ENCODE measurements around the gene KAZN. TPM values are rescaled to one million over a fixed set of nuclear protein-coding genes. Genes with fewer than 3 reads are reported as not detected.

KAZN gene
- total RNA-seq, 1 donor from 2014 or later, result 9.4 TPM

GRCh38 chr1:15046487-15047165 lies 448.1 kb downstream of the KAZN start:
- no peaks in the 10 kb centered on the region for H3K4me1 ChIP-seq (ENCODE audit: insufficient read depth, low read length)
- TF ChIP-seq CTCF (IDR thresholded peaks at IDR 0.05; ENCODE audit: insufficient read depth, low read depth, low read length) (peak; percentile 93), EZH2 (IDR thresholded peaks at IDR 0.05; ENCODE audit: insufficient read depth, low read length) (no peak)
- no peaks in the 10 kb centered on the region for H3K9me3 ChIP-seq (ENCODE audit: insufficient read depth, low read depth, low read length)
- no peaks in the 10 kb centered on the region for H3K79me2 ChIP-seq (ENCODE audit: insufficient read depth, low read length)
- Mint-ChIP-seq H3K4me3 (ENCODE audit: unreplicated experiment) (no peak overlapping the region), H3K9me3 (ENCODE audit: unreplicated experiment) (no peaks in the 10 kb centered on the region), H3K27me3 (ENCODE audit: low read depth, unreplicated experiment) (peaks cover 3% of the 10 kb centered on the region), H3K27ac (ENCODE audit: unreplicated experiment) (peak overlapping the region; percentile 34), H3K36me3 (ENCODE audit: low read depth, unreplicated experiment) (peaks cover 5% of the 10 kb centered on the region), H3K4me1 (ENCODE audit: low read depth, unreplicated experiment) (peaks cover 3% of the 10 kb centered on the region)
- H3K4me2 ChIP-seq (ENCODE audit: low read length), result no peak overlapping the region
- no peaks in the 10 kb centered on the region for H3K27me3 ChIP-seq (ENCODE audit: insufficient read depth, low read length)
- no peak overlapping the region for H3K9ac ChIP-seq (ENCODE audit: low read length)
- no peaks in the 10 kb centered on the region for H3K36me3 ChIP-seq (ENCODE audit: insufficient read depth, low read length)
- peak; percentile 69 for DNase-seq (ENCODE audit: low read depth)
- no peaks in the 10 kb centered on the region for H4K20me1 ChIP-seq (ENCODE audit: insufficient read depth, low read length)
- FAIRE-seq, result no peak
- no peak overlapping the region for H3K4me3 ChIP-seq (ENCODE audit: insufficient read depth, low read depth, low read length)
- no peak overlapping the region for H2AFZ ChIP-seq (ENCODE audit: low read depth, low read length)
- H3K27ac ChIP-seq (ENCODE audit: low read depth, low read length), result no peak overlapping the region

- H4K20me1 ChIP-seq (ENCODE audit: insufficient read depth, low read length), result no peaks in the 10 kb centered on the region
- Mint-ChIP-seq H3K4me1 (ENCODE audit: low read depth, unreplicated experiment) (peaks cover 3% of the 10 kb centered on the region), H3K36me3 (ENCODE audit: low read depth, unreplicated experiment) (peaks cover 5% of the 10 kb centered on the region), H3K9me3 (ENCODE audit: unreplicated experiment) (no peaks in the 10 kb centered on the region), H3K4me3 (ENCODE audit: unreplicated experiment) (no peak overlapping the region), H3K27me3 (ENCODE audit: low read depth, unreplicated experiment) (peaks cover 1% of the 10 kb centered on the region), H3K27ac (ENCODE audit: unreplicated experiment) (no peak overlapping the region)
- H3K9ac ChIP-seq (ENCODE audit: low read length), result no peak overlapping the region
- H3K4me3 ChIP-seq (ENCODE audit: insufficient read depth, low read depth, low read length), result no peak overlapping the region
- H2AFZ ChIP-seq (ENCODE audit: low read depth, low read length), result no peak overlapping the region
- H3K4me2 ChIP-seq (ENCODE audit: low read length), result no peak overlapping the region
- H3K4me1 ChIP-seq (ENCODE audit: insufficient read depth, low read length), result no peaks in the 10 kb centered on the region
- no peak overlapping the region for H3K27ac ChIP-seq (ENCODE audit: low read depth, low read length)
- no peaks in the 10 kb centered on the region for H3K79me2 ChIP-seq (ENCODE audit: insufficient read depth, low read length)
- H3K27me3 ChIP-seq (ENCODE audit: insufficient read depth, low read length), result no peaks in the 10 kb centered on the region
- no peaks in the 10 kb centered on the region for H3K36me3 ChIP-seq (ENCODE audit: insufficient read depth, low read length)
- DNase-seq (ENCODE audit: low read depth) (no peak), FAIRE-seq (no peak)
- no peak for TF ChIP-seq CTCF (IDR thresholded peaks at IDR 0.05; ENCODE audit: insufficient read depth, low read depth, low read length)
- no peak for TF ChIP-seq EZH2 (IDR thresholded peaks at IDR 0.05; ENCODE audit: insufficient read depth, low read length)
- H3K9me3 ChIP-seq (ENCODE audit: insufficient read depth, low read depth, low read length), result no peaks in the 10 kb centered on the region
Observed at GRCh38 chr1:15047237-15047636, 448.8 kb downstream of the KAZN start.

- no peaks in the 10 kb centered on the region for H3K79me2 ChIP-seq (ENCODE audit: insufficient read depth, low read length)
- peaks cover 2% of the 10 kb centered on the region for H3K27me3 Mint-ChIP-seq (ENCODE audit: low read depth, unreplicated experiment)
- H3K4me2 ChIP-seq (ENCODE audit: low read length), result no peak overlapping the region
- DNase-seq (ENCODE audit: low read depth) (no peak), FAIRE-seq (no peak)
- no peaks in the 10 kb centered on the region for H3K27me3 ChIP-seq (ENCODE audit: insufficient read depth, low read length)
- H3K4me1 Mint-ChIP-seq (ENCODE audit: low read depth, unreplicated experiment), result peaks cover 3% of the 10 kb centered on the region
- no peak overlapping the region for H3K4me3 ChIP-seq (ENCODE audit: insufficient read depth, low read depth, low read length)
- peaks cover 3% of the 10 kb centered on the region for H4K20me1 ChIP-seq (ENCODE audit: insufficient read depth, low read length)
- no peak overlapping the region for H3K9ac ChIP-seq (ENCODE audit: low read length)
- no peak overlapping the region for H3K4me3 Mint-ChIP-seq (ENCODE audit: unreplicated experiment)
- H3K36me3 ChIP-seq (ENCODE audit: insufficient read depth, low read length), result no peaks in the 10 kb centered on the region
- H3K36me3 Mint-ChIP-seq (ENCODE audit: low read depth, unreplicated experiment), result peaks cover 5% of the 10 kb centered on the region
- no peak overlapping the region for H2AFZ ChIP-seq (ENCODE audit: low read depth, low read length)
- H3K9me3 ChIP-seq (ENCODE audit: insufficient read depth, low read depth, low read length), result no peaks in the 10 kb centered on the region
- no peak overlapping the region for H3K27ac Mint-ChIP-seq (ENCODE audit: unreplicated experiment)
- no peaks in the 10 kb centered on the region for H3K9me3 Mint-ChIP-seq (ENCODE audit: unreplicated experiment)
- no peak overlapping the region for H3K27ac ChIP-seq (ENCODE audit: low read depth, low read length)
- H3K4me1 ChIP-seq (ENCODE audit: insufficient read depth, low read length), result no peaks in the 10 kb centered on the region
- no peak for TF ChIP-seq CTCF (IDR thresholded peaks at IDR 0.05; ENCODE audit: insufficient read depth, low read depth, low read length)
- no peak for TF ChIP-seq EZH2 (IDR thresholded peaks at IDR 0.05; ENCODE audit: insufficient read depth, low read length)
Observed at GRCh38 chr1:15048437-15048980, 450.0 kb downstream of the KAZN start.
